IMR-90 (cell line): Measurements from ENCODE around the gene SPATA17. TPM values are rescaled to one million over a fixed set of nuclear protein-coding genes. Genes with fewer than 3 reads are reported as not detected.

Source experiments
- ATAC-seq: fragments of 200-7000 bp; cut with Tn5 transposase; 2 replicates; pipeline ENCODE4 v1.9.1; 2020; ENCODE audit warnings: low read depth, mild to moderate bottlenecking, moderate library complexity
- BruUV-seq: library from RNA; stranded (reverse); fragments of 400-500 nt; replicated peaks from 2 replicates; lab custom pipeline; 2021; lab: Mats Ljungman, UMichigan
- CTCF ChIA-PET: fragments of 300-600 bp; formaldehyde crosslinking; extraction: SDS; loops from one replicate; lab custom pipeline; 2021; ENCODE audit warnings: antibody characterized with exemption; lab: Yijun Ruan, JAX
- POLR2A ChIA-PET: fragments of 300-600 bp; sonication (Branson Sonifier 250); formaldehyde crosslinking; loops from one replicate; lab custom pipeline; 2022; ENCODE audit warnings: antibody characterized with exemption; ENCODE audit not compliant: unreplicated experiment; lab: Charles Lee
- DNase-seq: peaks from one replicate; pipeline ENCODE4 v3.0.0; 2013
- H2AFZ ChIP-seq: replicated peaks from 2 replicates; pipeline ENCODE3; 2013; ENCODE audit warnings: low read length, mild to moderate bottlenecking; ENCODE audit not compliant: poor library complexity
- H2AK5ac ChIP-seq: 2 replicates; pipeline ENCODE4 v1.6.1; 2013; ENCODE audit warnings: low read depth, low read length, inconsistent platforms
- H2AK9ac ChIP-seq: replicated peaks from 2 replicates; pipeline ENCODE3; 2013; ENCODE audit warnings: mild to moderate bottlenecking, low read depth, low read length, moderate library complexity; ENCODE audit not compliant: poor library complexity
- H2BK120ac ChIP-seq: 2 replicates; pipeline ENCODE4 v1.6.1; 2013; ENCODE audit warnings: low read depth, low read length, inconsistent platforms
- H2BK15ac ChIP-seq: 3 replicates; pipeline ENCODE4 v1.6.1; 2013; ENCODE audit warnings: low read depth, low read length, inconsistent platforms
- H2BK20ac ChIP-seq: 2 replicates; pipeline ENCODE4 v1.6.1; 2013; ENCODE audit warnings: low read depth, mild to moderate bottlenecking, inconsistent platforms, low read length, moderate library complexity
- H2BK5ac ChIP-seq: 2 replicates; pipeline ENCODE4 v1.6.1; 2013; ENCODE audit warnings: mild to moderate bottlenecking, low read depth, low read length, inconsistent platforms; ENCODE audit not compliant: poor library complexity, severe bottlenecking
- H3K14ac ChIP-seq: replicated peaks from 2 replicates; pipeline ENCODE4 v1.6.1; 2013; ENCODE audit warnings: low read depth, low read length, inconsistent platforms
- H3K18ac ChIP-seq: 2 replicates; pipeline ENCODE4 v1.6.1; 2013; ENCODE audit warnings: low read depth, low read length, control low read depth
- H3K23ac ChIP-seq: 2 replicates; pipeline ENCODE4 v1.6.1; 2013; ENCODE audit warnings: low read depth, low read length, inconsistent platforms
- H3K27ac ChIP-seq: 2 replicates; pipeline ENCODE4 v1.5.1; 2013; ENCODE audit warnings: mild to moderate bottlenecking, control low read depth, low read length; ENCODE audit not compliant: insufficient read depth
- H3K27me3 ChIP-seq: 2 replicates; pipeline ENCODE4 v1.6.1; 2013; ENCODE audit warnings: low read length; ENCODE audit not compliant: control insufficient read depth, insufficient read depth
- H3K36me3 ChIP-seq: 2 replicates; pipeline ENCODE4 v1.6.1; 2013; ENCODE audit warnings: low read length, mixed read lengths; ENCODE audit not compliant: control insufficient read depth, insufficient read depth
- H3K4ac ChIP-seq: 2 replicates; pipeline ENCODE4 v1.6.1; 2013; ENCODE audit warnings: low read depth, low read length, inconsistent platforms
- H3K4me1 ChIP-seq: 2 replicates; pipeline ENCODE4 v1.6.1; 2013; ENCODE audit warnings: low read length, mixed read lengths; ENCODE audit not compliant: control insufficient read depth, insufficient read depth
- H3K4me2 ChIP-seq: 2 replicates; pipeline ENCODE4 v1.6.1; 2013; ENCODE audit warnings: low read depth, mild to moderate bottlenecking, control low read depth, low read length, moderate library complexity
- H3K4me3 ChIP-seq: 2 replicates; pipeline ENCODE4 v1.5.1; 2013; ENCODE audit warnings: low read depth, mild to moderate bottlenecking, control low read depth, low read length, moderate library complexity; ENCODE audit not compliant: insufficient read depth
- H3K56ac ChIP-seq: 2 replicates; pipeline ENCODE4 v1.6.1; 2013; ENCODE audit warnings: low read length, inconsistent platforms; ENCODE audit not compliant: insufficient read depth; ENCODE audit errors: extremely low read depth
- H3K79me1 ChIP-seq, 2 experiments: 2 replicates each; pipeline ENCODE4 v1.6.1; 2013; ENCODE audit warnings: low read length in 2 of 2, inconsistent platforms in 1 of 2, low read depth in 1 of 2
- H3K9ac ChIP-seq: 2 replicates; pipeline ENCODE4 v1.6.1; 2013; ENCODE audit warnings: low read depth, low read length, control low read depth
- H3K9me1 ChIP-seq: 2 replicates; pipeline ENCODE4 v1.6.1; 2013; ENCODE audit warnings: low read length, inconsistent platforms; ENCODE audit not compliant: insufficient read depth
- H3K9me3 ChIP-seq: 2 replicates; pipeline ENCODE4 v1.6.1; 2013; ENCODE audit warnings: low read length; ENCODE audit not compliant: control insufficient read depth, insufficient read depth
- H4K20me1 ChIP-seq: 2 replicates; pipeline ENCODE4 v1.6.1; 2013; ENCODE audit warnings: low read length, inconsistent platforms; ENCODE audit not compliant: insufficient read depth
- H4K5ac ChIP-seq: 2 replicates; pipeline ENCODE4 v1.6.1; 2013; ENCODE audit warnings: mild to moderate bottlenecking, low read depth, low read length, control low read depth
- H4K8ac ChIP-seq, 2 experiments: 2 replicates each; pipeline ENCODE4 v1.6.1; 2013; ENCODE audit warnings: low read depth in 2 of 2, low read length in 2 of 2, control low read depth in 1 of 2, inconsistent platforms in 1 of 2
- H4K91ac ChIP-seq: 2 replicates; pipeline ENCODE4 v1.6.1; 2013; ENCODE audit warnings: low read depth, low read length, inconsistent platforms; ENCODE audit not compliant: insufficient read depth
- CTCF ChIP-seq: conservative IDR thresholded peaks from 2 replicates; pipeline ENCODE4 v1.5.1; 2012; ENCODE audit warnings: mild to moderate bottlenecking, low read depth, low read length, improper control_type of control experiment
- MAZ ChIP-seq: IDR thresholded peaks from 2 replicates; pipeline ENCODE4 v1.6.1; 2012; ENCODE audit warnings: low read depth, mild to moderate bottlenecking, low read length, improper control_type of control experiment, moderate library complexity, borderline replicate concordance
- MXI1 ChIP-seq: IDR thresholded peaks from 2 replicates; pipeline ENCODE4 v1.6.1; 2012; ENCODE audit warnings: low read depth, mild to moderate bottlenecking, low read length, moderate library complexity, borderline replicate concordance
- RCOR1 ChIP-seq: IDR thresholded peaks from 2 replicates; pipeline ENCODE4 v1.6.1; 2012; ENCODE audit warnings: mild to moderate bottlenecking, low read length, improper control_type of control experiment; ENCODE audit not compliant: insufficient replicate concordance
- RFX5 ChIP-seq: IDR thresholded peaks from 2 replicates; pipeline ENCODE4 v1.8.0; 2012; ENCODE audit warnings: low read depth, mild to moderate bottlenecking, low read length, moderate library complexity
- WGBS, 2 experiments: methylation state at CpG; one replicate each; pipeline versions ENCODE4 v1.1.5 to v1.1.7; 2013; ENCODE audit warnings: missing lambda C conversion rate in 2 of 2; ENCODE audit not compliant: insufficient read length in 1 of 2; ENCODE audit errors: extremely low coverage in 2 of 2; 5-methylcytosine and 5-hydroxymethylcytosine counted together
- dilution Hi-C: fragments of 300-500 bp; cut with HindIII; formaldehyde crosslinking; loops from one replicate; pipeline ENCODE4 v1.14.3; 2018; ENCODE audit warnings: low sequenced_read_pairs; ENCODE audit not compliant: unreplicated experiment
- in situ Hi-C: fragments of 300-500 bp; cut with MboI; formaldehyde crosslinking; loops from 3 replicates; pipeline ENCODE4 v1.14.3; 2019; ENCODE audit warnings: low sequenced_read_pairs, inconsistent platforms, mixed read lengths
- intact Hi-C: fragments of 100-400 bp; cut with micrococcal nuclease; formaldehyde crosslinking; loops from 2 replicates; pipeline ENCODE4 v1.10.0; 2022
- polyA plus RNA-seq, 3 experiments: library from polyadenylated mRNA; depleted of rRNA; stranded (reverse); fragments of >200 nt; gene quantifications; 2 replicates each; pipeline ENCODE4 v1.2.3, GENCODE V29; 2012; ENCODE audit warnings: low replicate concordance in 1 of 3
- total RNA-seq: library from RNA; depleted of rRNA; stranded (reverse); fragments of >200 nt; gene quantifications from 2 replicates; pipeline ENCODE4 v1.2.3, GENCODE V29; 2012
- TF ChIP-seq, protein P1 (sequence below): fragments of 150-350 bp; IDR thresholded peaks from 2 replicates; pipeline ENCODE4 v1.6.1; 2016; ENCODE audit warnings: low read depth, mild to moderate bottlenecking, low read length, moderate library complexity, borderline replicate concordance

Gene SPATA17
- total and polyA plus RNA-seq, 2 of the 4 experiments (the other 2 are of a cell fraction) = 0.03 to 0.18 TPM

DNA sequence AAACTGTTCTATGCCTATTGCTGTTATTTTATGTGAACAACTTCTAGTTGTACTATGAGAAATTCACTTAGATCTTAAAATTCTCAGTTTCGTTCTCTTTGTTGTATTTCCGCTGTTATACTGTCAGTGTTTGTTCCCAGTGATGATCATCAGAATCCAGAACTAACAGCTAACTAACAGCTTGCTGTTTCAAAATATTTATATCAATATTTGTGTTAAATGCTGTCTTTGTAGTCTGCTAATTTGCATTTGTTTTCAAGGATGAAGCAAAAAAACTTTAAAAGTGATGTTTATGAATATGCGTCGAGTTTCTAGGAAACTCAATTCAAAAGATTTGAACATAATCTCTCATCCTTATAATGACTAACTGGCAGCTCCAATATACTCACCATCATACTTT, 84.5 kb downstream of the SPATA17 start:
- Histone ChIP-seq H3K4me1 (peaks cover 3% of the 10 kb centered on the region; the same call in 1 of the 2 replicates), H3K56ac (no peak overlapping the region), H3K27ac (no peak overlapping the region), H2BK5ac (no peak overlapping the region), H3K79me1 (no peaks in the 10 kb centered on the region), H2BK20ac (no peak overlapping the region), H4K8ac (no peak overlapping the region), H2AK9ac (no peak overlapping the region), H4K20me1 (no peaks in the 10 kb centered on the region), H4K91ac (no peak overlapping the region), H3K9me1 (peaks cover 5% of the 10 kb centered on the region), H3K9me3 (no peaks in the 10 kb centered on the region), H3K23ac (no peak overlapping the region), H4K5ac (no peak overlapping the region), H3K4ac (no peak overlapping the region), H3K36me3 (no peaks in the 10 kb centered on the region), H3K18ac (no peak overlapping the region), H2AFZ (no peak overlapping the region), H3K14ac (no peak overlapping the region), H3K9ac (no peak overlapping the region), H3K4me3 (no peak overlapping the region), H2BK15ac (no peak overlapping the region), H3K27me3 (no peaks in the 10 kb centered on the region), H3K4me2 (no peak overlapping the region), H2AK5ac (no peak overlapping the region), H2BK120ac (no peak overlapping the region)
- BruUV-seq = no TSS peak
- in situ Hi-C loops = no loop called here
- intact Hi-C loops = no loop called here
- WGBS, 2 experiments = no CpG with 5 or more reads among the region's 4 CpGs
- DNase-seq (no peak), ATAC-seq (no peak)
- POLR2A ChIA-PET = no interaction called here
- dilution Hi-C loops = no loop called here
- CTCF ChIA-PET = no interaction called here
- TF ChIP-seq, protein P1, sequence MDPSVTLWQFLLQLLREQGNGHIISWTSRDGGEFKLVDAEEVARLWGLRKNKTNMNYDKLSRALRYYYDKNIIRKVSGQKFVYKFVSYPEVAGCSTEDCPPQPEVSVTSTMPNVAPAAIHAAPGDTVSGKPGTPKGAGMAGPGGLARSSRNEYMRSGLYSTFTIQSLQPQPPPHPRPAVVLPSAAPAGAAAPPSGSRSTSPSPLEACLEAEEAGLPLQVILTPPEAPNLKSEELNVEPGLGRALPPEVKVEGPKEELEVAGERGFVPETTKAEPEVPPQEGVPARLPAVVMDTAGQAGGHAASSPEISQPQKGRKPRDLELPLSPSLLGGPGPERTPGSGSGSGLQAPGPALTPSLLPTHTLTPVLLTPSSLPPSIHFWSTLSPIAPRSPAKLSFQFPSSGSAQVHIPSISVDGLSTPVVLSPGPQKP = no peak
- TF ChIP-seq CTCF (no peak), RFX5 (no peak), MAZ (no peak), RCOR1 (no peak), MXI1 (no peak)
